Loucy (cell line): ENCODE data around the gene PDE2A.

Experiments used
- CTCF ChIP-seq: fragments of 200-600 bp; sonication (generic); conservative IDR thresholded peaks from 2 replicates; pipeline ENCODE4 v1.5.1; 2014; ENCODE audit warnings: mild to moderate bottlenecking, antibody characterized with exemption, low read length
- EZH2phosphoT487 ChIP-seq: fragments of 200-600 bp; IDR thresholded peaks from 2 replicates; pipeline ENCODE4 v1.6.1; 2018; ENCODE audit warnings: antibody characterized with exemption, mild to moderate bottlenecking, moderate library complexity, borderline replicate concordance

DNA sequence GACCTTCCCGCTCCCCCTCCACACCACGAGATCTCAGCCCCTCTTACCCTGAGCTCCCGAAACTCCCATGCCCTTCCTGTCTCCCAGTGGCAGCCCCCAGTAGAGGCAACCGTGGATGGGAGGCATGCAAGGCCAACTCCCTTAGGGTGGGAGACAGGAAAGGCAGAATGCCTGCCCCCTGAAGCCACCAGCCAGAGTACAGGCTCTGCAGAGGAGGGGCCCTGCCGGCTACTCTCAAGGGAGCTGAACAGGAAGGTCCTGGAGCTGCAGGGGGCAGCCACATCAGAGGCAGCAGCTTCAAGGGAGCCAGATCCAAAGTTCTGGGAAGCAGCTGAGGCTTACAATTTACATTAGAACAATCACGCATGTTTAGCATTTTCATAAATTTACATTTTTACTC is 38.3 kb downstream of the PDE2A start:
- TF ChIP-seq CTCF, result no peak
- TF ChIP-seq EZH2phosphoT487, result no peak
